GM12892 (cell line): Measurements from ENCODE around the gene SKOR1.

Source experiments
- POLR2A ChIP-seq: IDR thresholded peaks from 2 replicates; pipeline ENCODE4 v1.6.1; 2011; ENCODE audit warnings: low read depth, low read length, control low read depth
- POLR2AphosphoS5 ChIP-seq: IDR thresholded peaks from 2 replicates; pipeline ENCODE4 v1.6.1; 2011; ENCODE audit warnings: low read depth, low read length, control low read depth
- TAF1 ChIP-seq: IDR thresholded peaks from 2 replicates; pipeline ENCODE4 v1.6.1; 2011; ENCODE audit warnings: low read depth, mild to moderate bottlenecking, control low read depth, low read length, borderline replicate concordance

- TF ChIP-seq POLR2A (no peak), TAF1 (no peak), POLR2AphosphoS5 (no peak)
Measured at GRCh38 chr15:67884009-67884408, 58.7 kb downstream of the SKOR1 start.
